ENCODE results near the gene SLC4A1AP. TPM values are rescaled to one million over a fixed set of nuclear protein-coding genes. Genes with fewer than 3 reads are reported as not detected.
A peak's percentile ranks its signal among the peaks of the same experiment; 100 is the strongest.

The SLC4A1AP gene
- total RNA-seq, 1 experiment from 2014 or later: 19.8 TPM

- BruUV-seq (replicated peaks): no TSS peak
- Histone ChIP-seq H3K36me3 (ENCODE audit: control insufficient read depth in 1 of 2, insufficient read depth in 2 of 2, low read length in 2 of 2) (no peaks in the 10 kb centered on the region), H3K4me1 (ENCODE audit: control insufficient read depth in 1 of 2, insufficient read depth in 2 of 2, low read length in 2 of 2) (peaks cover 0 to 10% of the 10 kb centered on the region in 2 experiments; a peak in 2 of 4 replicates), H3K9me2 (ENCODE audit: insufficient read depth) (no peaks in the 10 kb centered on the region), H3K79me2 (ENCODE audit: insufficient read depth, low read length) (no peaks in the 10 kb centered on the region), H4K20me1 (ENCODE audit: insufficient read depth) (no peaks in the 10 kb centered on the region), H3K4me3 (replicated peaks in 1 of 2; ENCODE audit: low read depth in 1 of 2, low read length in 2 of 2) (no peak overlapping the region), H3K27me3 (ENCODE audit: insufficient read depth, low read length) (no peaks in the 10 kb centered on the region), H2AFZ (ENCODE audit: low read depth, low read length, poor library complexity, severe bottlenecking) (no peak overlapping the region), H3K9me3 (ENCODE audit: control insufficient read depth in 1 of 2, insufficient read depth in 1 of 2, low read depth in 1 of 2, low read length in 2 of 2) (no peaks in the 10 kb centered on the region), H3K4me2 (ENCODE audit: low read length) (no peak overlapping the region), H3K9ac (ENCODE audit: low read length) (no peak overlapping the region), H3K27ac (ENCODE audit: low read depth, low read length) (no peak overlapping the region)
- no peak for DNase-seq (ENCODE audit: low read depth, low spot score)
- TF ChIP-seq POLR2A (IDR thresholded peaks at IDR 0.05; ENCODE audit: borderline replicate concordance, extremely low read depth, insufficient read depth, insufficient read length) (no peak), EGR1 (IDR thresholded peaks at IDR 0.05; ENCODE audit: low read depth) (no peak), POLR2AphosphoS5 (IDR thresholded peaks at IDR 0.05; ENCODE audit: low read depth, low read length) (no peak), CBX3 (IDR thresholded peaks at IDR 0.05; ENCODE audit: low read depth) (no peak), MAX (IDR thresholded peaks at IDR 0.05) (no peak), YY1 (IDR thresholded peaks at IDR 0.05; ENCODE audit: extremely low read depth, insufficient replicate concordance, low read depth, low read length) (no peak)
- ATAC-seq: no peak
- RAD21 ChIA-PET (ENCODE audit: low non-redundant PET in 1 of 2, low total read pairs in 2 of 2, uncharacterized antibody in 2 of 2, unreplicated experiment in 2 of 2): no interaction called here
- POLR2A ChIA-PET: no interaction called here
- CTCF ChIA-PET: no interaction called here
- intact Hi-C loops (cut with micrococcal nuclease): no loop called here
These were observed 75.3 kb downstream of the SLC4A1AP start for GRCh38 chr2:27739058-27739373.

DNA sequence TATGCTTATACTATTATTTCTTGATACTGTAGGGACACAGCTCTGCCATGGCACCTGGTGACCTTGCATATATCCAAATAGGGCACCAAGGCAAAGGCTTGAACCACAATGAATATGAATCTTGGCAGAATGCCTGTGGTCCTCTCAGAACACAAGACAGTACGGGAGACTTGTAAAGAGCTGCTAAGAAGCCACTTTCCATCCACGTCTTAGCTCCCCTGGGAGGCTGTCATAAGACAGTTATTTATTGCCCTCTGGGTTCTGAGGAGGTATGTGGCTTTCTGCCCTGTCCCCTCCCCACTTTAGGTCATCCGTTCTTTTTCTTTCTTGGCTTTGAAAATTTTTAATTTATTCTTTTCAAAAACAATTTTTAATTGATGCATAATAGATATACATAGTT is 78.0 kb downstream of the SLC4A1AP start:
- Histone ChIP-seq H3K9ac (ENCODE audit: low read length) (no peak overlapping the region), H3K4me1 (ENCODE audit: control insufficient read depth in 1 of 2, insufficient read depth in 2 of 2, low read length in 2 of 2) (peaks cover 0 to 10% of the 10 kb centered on the region in 2 experiments; a peak in 2 of 4 replicates), H3K4me2 (ENCODE audit: low read length) (no peak overlapping the region), H3K36me3 (ENCODE audit: control insufficient read depth in 1 of 2, insufficient read depth in 2 of 2, low read length in 2 of 2) (no peaks in the 10 kb centered on the region), H2AFZ (ENCODE audit: low read depth, low read length, poor library complexity, severe bottlenecking) (no peak overlapping the region), H3K4me3 (replicated peaks in 1 of 2; ENCODE audit: low read depth in 1 of 2, low read length in 2 of 2) (no peak overlapping the region), H3K9me3 (ENCODE audit: control insufficient read depth in 1 of 2, insufficient read depth in 1 of 2, low read depth in 1 of 2, low read length in 2 of 2) (no peaks in the 10 kb centered on the region), H3K9me2 (ENCODE audit: insufficient read depth) (no peaks in the 10 kb centered on the region), H3K79me2 (ENCODE audit: insufficient read depth, low read length) (no peaks in the 10 kb centered on the region), H3K27me3 (ENCODE audit: insufficient read depth, low read length) (no peaks in the 10 kb centered on the region), H3K27ac (ENCODE audit: low read depth, low read length) (no peak overlapping the region), H4K20me1 (ENCODE audit: insufficient read depth) (no peaks in the 10 kb centered on the region)
- ChIA-PET POLR2A (interaction anchor here (1.2 kb wide), 1 partner anchor 11 kb away, joined by 3 read pairs; no protein-coding TSS in a partner anchor), CTCF (interaction anchor here (0.7 to 0.8 kb wide), 2 partner anchors 11 to 18 kb away, joined by 3 to 4 read pairs; no protein-coding TSS in a partner anchor), RAD21 (ENCODE audit: low non-redundant PET in 1 of 2, low total read pairs in 2 of 2, uncharacterized antibody in 2 of 2, unreplicated experiment in 2 of 2) (no interaction called here)
- ATAC-seq: peak; percentile 42; the same call in 1 of the 2 replicates
- DNase-seq (ENCODE audit: low read depth, low spot score): no peak
- intact Hi-C loops (cut with micrococcal nuclease): no loop called here
- TF ChIP-seq EGR1 (IDR thresholded peaks at IDR 0.05; ENCODE audit: low read depth): no peak
- TF ChIP-seq POLR2AphosphoS5 (IDR thresholded peaks at IDR 0.05; ENCODE audit: low read depth, low read length): no peak
- TF ChIP-seq SIN3A (IDR thresholded peaks at IDR 0.05; ENCODE audit: low read depth): no peak
- no peak for TF ChIP-seq YY1 (IDR thresholded peaks at IDR 0.05; ENCODE audit: extremely low read depth, insufficient replicate concordance, low read depth, low read length)
- TF ChIP-seq CEBPB (IDR thresholded peaks at IDR 0.05; ENCODE audit: low read depth): no peak
- TF ChIP-seq, protein P1, sequence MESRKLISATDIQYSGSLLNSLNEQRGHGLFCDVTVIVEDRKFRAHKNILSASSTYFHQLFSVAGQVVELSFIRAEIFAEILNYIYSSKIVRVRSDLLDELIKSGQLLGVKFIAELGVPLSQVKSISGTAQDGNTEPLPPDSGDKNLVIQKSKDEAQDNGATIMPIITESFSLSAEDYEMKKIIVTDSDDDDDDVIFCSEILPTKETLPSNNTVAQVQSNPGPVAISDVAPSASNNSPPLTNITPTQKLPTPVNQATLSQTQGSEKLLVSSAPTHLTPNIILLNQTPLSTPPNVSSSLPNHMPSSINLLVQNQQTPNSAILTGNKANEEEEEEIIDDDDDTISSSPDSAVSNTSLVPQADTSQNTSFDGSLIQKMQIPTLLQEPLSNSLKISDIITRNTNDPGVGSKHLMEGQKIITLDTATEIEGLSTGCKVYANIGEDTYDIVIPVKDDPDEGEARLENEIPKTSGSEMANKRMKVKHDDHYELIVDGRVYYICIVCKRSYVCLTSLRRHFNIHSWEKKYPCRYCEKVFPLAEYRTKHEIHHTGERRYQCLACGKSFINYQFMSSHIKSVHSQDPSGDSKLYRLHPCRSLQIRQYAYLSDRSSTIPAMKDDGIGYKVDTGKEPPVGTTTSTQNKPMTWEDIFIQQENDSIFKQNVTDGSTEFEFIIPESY (IDR thresholded peaks at IDR 0.05; ENCODE audit: extremely low read depth, insufficient replicate concordance, low read length): no peak
- no peak for TF ChIP-seq TCF7L2 (IDR thresholded peaks at IDR 0.05; ENCODE audit: borderline replicate concordance, extremely low read depth, insufficient read depth, insufficient read length)
- TF ChIP-seq, protein P2, sequence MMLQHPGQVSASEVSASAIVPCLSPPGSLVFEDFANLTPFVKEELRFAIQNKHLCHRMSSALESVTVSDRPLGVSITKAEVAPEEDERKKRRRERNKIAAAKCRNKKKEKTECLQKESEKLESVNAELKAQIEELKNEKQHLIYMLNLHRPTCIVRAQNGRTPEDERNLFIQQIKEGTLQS (IDR thresholded peaks at IDR 0.05): no peak
- no peak for TF ChIP-seq EZH2 (IDR thresholded peaks at IDR 0.05)
- no peak for TF ChIP-seq ELF1 (IDR thresholded peaks at IDR 0.05; ENCODE audit: borderline replicate concordance, low read depth)
- no peak for TF ChIP-seq ZFX (IDR thresholded peaks at IDR 0.05)
- no peak for TF ChIP-seq CBX3 (IDR thresholded peaks at IDR 0.05; ENCODE audit: low read depth)
- TF ChIP-seq JUND (IDR thresholded peaks at IDR 0.05): no peak
- TF ChIP-seq REST (IDR thresholded peaks at IDR 0.05; ENCODE audit: low read depth): no peak
- no TSS peak for BruUV-seq (replicated peaks)

Data from HCT116 (cell line).